Kasumi-1 (cell line): Measurements from ENCODE around the gene PRR15L.

Experiments used
- DNase-seq, 2 experiments: peaks; one replicate each; lab custom pipeline; 2025; lab: John Stamatoyannopoulos, UW

PRR15L gene

DNA sequence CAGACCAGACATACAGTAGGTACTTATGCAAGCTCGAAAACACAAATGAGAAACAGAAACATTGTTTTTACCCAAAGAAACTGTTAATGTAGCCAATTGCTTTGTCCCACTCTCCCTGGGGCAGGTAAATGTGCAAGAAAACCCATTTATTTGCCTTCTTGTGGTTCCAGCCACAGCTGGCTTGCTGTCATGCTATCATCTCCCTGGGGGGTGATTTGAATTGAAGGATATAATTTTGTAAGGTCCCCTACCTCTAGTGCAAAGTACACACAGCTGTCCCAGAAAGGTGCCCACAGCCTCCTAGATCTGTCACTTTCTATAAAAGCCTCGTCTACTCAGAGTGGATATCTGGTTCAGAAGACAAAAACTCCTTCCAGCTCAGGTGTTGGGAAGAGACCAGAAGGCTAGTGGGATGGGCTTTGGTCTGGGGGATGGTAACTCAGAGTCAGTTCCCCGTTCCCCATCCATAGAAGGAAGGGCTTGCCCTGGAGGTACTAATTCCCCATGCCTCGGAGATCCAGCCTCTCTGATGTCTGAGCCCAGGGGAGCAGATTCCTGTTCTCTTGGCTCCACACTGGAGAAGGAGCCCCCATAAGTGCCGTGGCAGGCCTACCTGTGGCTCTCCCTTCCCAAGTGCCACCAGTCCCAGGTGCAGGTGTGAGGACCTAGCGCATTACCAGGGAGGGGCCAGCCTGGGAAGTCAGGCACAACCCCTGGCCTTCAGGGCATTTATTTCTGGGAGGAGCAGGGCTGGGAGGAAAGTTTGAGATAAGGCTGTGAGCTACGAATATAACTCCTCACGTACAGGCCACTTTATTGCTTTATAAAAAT, 2.4 kb upstream of the PRR15L start:
- no peak for DNase-seq

DNA sequence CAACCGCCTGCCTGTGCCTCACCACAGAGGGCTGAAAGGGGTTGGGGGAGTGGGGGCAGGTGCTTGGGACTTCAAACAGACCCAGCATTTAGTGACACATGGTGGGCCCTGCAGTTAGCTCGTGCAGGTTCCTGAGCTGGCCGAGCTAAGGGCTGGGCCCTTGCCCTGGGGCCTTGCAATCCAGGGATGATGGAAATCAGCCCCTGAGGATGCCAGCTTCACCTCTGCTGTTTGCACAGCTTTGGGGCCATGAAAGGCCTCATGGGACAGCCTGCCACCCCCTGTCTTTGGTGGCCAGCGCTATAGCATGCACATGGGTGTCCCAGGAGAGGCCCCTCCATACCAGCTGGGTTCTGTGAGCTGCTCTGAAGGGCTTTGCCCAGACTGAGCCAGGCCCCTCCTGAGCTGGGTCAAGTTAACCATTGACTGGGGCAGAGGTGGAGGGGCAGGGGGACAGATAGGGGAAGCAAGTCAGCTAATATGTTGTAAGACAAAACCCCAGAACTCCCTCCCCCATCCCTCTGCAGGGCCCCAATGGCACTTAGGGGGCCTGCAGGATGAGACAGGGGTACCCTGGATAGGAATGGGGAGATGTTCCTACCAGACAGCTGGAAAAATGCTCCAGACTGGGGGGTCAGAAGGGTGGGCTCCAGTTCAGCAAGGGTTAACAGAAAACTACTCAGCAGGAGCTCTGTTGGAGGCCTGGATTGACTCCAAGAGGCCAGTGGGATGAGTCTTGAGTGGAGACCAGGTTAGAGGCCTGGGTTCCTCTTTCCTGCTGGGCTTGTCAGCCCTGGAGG, 692 bp downstream of the PRR15L start:
- no peak for DNase-seq

DNA sequence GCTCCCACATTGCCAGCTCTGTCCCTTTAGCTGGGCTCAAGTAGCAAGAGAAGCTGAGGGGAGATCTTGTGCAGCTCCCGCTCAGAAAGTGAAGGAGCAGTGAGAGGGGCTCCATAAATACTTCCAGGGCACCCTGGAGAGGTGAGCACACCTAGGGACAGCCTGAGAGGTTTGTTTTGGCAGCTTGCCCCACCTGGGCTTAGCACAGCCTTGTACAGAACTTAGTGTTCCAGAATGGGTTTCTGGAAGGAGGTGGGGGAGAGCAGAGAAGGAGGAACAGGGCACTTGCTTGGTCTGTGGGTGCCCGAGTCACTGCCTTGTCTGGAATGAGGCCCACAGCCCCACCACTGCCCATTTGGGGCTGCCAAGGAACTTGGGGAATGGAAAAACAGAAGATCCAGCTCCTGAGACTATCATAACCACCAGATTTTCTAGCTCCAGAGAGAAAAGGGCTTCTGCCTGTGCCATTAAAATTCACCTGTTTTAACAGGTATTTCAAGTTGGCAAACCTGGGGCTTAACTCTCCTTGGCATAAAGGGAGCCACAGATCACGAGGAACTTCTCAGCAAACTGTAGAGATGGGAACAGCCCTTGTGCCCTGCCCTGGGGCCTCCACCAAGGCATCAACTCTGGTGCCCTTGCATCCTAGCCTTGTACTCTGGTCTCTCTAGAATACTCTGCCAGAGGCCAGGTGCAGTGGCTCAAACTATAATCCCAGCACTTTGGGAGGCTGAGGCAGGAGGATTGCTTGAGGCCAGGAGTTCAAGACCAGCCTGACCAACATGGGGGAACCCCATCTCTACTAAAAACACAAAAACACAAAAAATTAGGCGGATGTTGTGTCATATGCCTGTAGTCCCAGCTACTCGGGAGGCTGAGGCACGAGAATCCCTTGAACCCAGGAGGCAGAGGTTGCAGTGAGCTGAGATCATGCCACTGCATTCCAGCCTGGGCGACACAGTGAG, 1.9 kb downstream of the PRR15L start:
- no peak for DNase-seq

DNA sequence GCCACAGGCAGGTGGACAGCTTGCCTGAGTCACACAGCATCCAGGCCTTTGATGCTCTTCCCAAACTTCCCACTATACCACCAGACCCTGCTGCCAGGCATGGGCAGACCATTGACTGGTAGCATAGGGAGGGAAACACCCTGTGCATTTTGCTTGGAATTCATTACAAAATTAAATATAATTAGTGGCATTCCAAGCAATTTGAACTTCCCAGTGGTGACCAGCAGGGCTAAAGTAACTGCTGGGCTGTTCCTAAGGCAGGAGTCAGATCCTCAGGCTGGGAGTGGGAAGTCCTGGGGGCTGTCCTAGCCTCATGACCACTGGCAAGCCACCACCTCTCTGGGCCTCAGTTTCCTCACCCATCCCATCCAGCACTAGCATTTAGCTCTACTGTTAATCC, 3.8 kb downstream of the PRR15L start:
- DNase-seq = no peak

DNA sequence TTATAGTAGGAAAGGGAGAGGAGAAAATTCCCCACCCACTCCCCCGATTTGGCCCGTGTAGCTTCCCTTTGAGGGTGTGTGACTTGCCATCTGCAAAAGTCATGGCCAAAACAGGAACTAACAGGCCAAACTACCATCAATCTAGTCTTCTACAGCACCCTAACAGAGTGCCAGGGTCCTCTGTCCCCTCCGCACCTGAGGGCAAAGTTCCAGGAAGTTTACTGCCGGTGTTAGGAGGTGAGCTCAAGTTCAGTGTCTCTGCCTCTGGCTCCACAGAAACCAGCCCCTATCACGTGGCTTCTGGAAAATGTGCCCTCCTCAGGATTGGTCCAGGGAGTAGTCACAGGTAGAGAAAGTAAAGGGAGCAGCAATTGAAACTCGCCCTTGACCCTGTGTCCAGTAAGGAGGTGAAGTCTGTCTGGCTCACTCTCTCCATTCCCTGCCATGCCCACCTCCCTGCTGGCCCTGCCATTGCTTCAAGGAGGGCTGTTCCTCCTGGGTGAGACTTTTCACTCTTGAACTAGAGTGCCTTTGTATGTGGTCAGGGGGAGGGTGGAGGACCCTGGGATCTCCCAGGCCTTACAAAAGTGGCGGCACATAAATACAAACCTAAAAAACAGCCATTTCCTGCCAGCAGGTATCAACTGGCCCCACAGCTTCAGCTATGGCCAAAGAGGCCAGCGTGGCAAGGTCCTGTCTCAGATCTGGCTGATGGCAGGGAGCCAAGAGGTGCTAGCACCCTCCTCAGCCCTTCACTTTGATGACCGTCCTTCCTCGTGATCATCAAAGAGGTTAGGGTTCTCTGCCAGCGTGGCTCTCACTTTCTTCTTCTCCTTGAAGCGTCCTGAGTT, 5.3 kb downstream of the PRR15L start:
- DNase-seq = no peak

DNA sequence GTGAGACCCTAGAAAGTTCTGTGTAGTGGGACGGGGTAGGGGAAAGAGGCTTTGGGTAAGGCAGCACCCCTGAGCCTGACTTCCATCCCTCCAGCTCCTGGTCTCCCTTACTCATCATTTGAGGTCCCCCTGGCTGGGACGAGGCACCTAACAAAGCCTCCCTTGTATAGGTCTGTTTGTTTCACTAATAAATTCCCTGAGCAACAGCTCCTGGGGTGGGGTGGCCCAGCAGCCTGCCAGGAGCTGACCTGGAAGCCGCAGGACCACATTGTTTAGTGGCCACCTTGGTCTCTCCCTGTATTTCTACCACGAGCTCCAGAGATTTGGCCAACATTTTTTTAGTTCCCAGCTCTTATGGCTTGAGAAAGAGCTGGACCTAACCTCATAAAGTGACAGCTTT, 7.2 kb downstream of the PRR15L start:
- DNase-seq = no peak

DNA sequence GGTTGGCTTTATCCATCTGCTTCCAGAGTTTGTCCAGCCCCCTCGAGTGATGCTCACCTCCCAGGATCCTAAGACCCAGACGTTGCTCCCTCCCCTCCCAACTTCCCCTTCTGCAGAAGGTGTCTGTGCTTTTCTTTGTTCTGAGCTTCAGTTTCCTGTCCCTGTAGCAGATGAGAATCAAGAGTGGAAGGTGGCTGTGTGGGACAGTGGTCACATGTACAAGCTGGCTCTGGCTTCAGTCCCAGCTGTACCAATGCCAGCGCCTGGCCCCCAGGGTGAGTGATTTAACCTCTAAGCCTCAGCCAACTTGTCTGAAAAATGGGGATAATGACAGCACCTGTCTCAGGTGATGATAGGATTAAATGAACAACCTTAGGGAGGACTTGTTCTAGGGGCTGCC, 7.7 kb downstream of the PRR15L start:
- DNase-seq = peak; percentile 66 to 67

DNA sequence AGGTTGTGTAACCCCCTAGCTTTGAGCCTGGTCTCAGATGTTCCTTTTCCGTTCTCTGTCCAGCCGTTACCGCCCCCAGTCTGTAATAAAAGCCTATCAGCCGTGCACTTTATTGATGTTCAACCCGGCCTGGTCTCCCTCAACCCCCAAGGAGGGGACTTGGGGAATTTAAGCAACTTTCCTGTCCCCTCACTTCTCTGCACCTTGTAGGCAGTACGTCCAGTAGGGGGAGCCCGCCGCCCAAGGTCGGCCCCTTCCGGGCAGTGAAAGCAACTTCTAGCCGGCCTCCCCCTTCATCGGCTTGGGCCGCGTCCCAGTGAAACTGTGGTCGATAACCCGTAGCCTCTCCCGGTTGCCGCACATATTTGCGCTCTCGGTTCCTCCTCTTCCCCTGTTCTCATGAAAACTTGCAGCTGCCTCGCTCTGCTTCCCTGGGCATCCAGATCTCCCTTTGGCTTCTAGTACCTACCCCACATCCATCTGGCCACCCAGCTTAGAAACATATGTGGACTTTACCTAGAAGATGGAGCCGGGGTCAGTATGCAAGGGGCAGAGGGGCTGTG, 8.4 kb downstream of the PRR15L start:
- DNase-seq = peak; percentile 73 to 84

DNA sequence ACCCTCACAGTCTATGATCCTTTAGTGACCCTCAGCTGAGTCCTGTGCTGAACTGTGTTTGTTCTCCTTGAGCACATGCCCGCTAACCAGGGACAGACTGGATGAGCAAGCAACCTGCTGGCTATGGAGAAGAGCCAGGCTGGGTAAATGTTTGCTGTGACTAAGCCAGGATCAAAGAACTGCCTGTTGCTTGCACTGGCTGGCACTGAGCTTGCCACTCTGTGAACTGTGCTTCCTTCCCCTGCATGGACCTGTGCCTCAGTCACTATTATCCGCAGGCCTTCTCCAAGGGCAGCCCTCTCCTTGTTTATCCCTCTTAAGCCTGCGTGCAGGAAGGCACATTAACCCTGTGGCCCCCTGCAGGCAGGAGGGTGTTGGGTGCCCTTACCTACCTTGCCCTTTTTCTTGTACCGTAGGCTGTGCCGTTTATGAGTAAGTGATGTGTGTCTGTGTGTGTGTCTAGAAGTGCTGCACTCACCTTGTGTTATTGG, 8.9 kb downstream of the PRR15L start:
- DNase-seq = peak; percentile 38 to 40

DNA sequence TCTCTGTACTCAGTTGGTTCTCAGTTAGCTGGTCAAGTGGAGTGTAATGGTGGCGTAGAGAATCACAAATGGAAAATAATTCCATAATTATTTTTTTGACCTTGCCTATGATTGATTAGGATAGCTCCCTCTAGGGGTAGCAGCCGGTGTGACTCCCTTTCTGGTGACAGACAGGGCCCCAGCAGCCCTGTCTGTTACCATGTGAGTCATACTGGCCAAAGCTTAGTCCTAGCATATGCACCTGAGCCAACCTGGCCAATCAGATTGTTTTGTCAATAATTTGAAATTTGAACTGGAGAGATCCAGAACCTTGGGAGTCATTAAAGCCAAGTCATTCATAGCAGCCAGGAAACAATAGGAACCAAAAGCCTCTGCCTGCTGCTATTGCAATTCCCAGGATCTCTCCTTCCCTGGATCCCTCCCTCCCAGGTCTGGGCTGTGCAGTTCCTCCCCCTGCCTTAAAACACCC, 10.7 kb downstream of the PRR15L start:
- DNase-seq = peak; percentile 79 to 90

DNA sequence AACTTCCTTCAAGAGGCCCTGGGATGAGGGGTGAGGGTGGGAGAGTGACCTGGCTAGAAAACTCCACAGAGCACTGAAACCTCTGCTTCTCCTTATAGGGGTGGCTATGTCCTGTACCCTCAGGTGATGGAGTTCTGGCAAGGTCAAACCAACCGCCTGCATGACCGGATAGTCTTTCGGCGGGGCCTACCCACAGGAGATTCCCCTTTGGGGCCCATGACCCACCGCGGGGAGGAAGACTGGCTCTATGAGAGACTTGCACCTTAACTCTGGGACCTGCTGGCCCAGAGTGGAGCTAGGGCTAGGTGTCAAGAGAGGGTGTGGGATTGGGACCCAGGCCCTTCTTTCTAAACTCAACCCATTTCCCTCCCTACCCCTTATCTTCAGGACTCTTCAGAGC, 11.2 kb downstream of the PRR15L start:
- DNase-seq = no peak

DNA sequence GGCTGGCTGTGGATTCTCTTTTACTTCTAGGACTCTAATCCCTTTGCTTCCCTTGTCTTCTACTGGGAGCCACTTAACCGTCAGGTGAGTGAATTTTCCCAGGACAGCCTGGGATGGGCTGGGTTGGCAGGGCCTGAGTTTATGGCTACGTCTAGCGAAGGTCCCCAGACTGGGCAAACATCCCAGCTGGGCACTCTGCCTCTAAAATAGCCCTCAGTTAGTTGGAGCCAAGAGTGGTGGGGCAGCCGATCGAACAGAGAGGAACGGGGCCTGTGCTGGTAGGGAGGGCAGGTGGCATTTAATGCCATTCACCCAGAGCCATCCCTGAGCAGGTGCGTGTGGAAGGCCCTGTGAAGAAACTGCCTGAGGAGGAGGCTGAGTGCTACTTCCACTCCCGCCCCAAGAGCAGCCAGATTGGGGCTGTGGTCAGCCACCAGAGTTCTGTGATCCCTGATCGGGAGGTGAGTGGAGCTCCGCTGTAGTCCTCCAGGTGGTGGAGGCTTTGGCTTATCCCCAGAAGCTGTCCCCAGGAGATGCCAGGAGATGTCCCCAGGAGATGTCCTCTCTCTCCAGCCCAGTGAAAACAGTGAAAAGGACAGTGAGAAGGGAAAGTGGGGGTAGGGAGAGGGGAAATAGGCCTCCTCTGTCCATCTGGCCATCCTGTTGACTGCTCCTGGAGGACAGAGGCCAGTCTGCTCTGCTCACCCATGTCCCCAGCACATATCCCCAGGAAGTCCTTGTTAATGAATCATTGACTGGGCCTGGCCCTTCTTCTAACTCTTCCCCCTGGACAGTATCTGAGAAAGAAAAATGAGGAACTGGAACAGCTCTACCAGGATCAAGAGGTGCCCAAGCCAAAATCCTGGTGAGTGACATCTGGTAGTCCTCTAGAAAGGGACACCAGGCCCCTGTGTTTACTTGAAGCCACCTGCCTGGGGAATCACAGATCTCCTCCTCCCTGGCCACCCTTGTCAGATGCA, 11.9 kb downstream of the PRR15L start:
- peak; percentile 17 to 38 for DNase-seq

DNA sequence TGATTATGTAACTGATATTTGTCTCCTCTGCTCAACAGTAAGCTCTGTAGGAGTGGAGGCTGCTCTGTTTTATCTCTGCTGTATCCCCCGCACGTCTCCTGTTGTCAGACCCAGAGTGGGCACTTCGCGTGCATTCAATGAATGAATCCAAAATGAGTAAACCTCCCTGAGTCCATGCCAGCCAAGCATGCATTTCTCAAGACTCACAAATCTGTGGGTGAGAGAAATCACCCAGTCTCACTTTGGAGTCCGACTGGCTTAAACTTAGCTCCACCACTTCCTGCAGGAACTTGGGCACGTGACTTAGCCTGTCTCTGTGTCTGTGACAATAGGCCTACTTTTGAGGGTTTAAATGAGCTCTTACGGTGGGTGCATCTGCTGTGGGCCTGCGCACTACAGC, 12.6 kb downstream of the PRR15L start:
- peak; percentile 27 to 49 for DNase-seq

DNA sequence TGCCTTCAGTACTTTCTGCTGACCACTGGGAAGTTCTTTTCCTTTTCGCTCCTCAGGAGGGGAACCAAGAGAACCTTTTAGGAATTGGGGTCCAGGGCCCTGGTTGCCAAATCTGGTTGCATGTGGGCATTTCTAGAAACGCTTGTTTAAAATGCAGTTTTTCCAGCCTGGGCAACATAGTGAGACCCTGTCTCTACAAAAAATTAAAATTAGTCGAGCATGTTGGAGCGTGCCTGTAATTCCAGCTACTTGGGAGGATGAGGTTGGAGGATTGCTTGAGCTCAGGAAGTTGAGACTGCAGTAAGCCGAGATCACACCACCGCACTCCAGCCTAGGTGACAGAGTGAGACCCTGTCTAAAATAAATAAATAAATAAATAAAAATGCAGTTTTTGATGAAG, 15.1 kb downstream of the PRR15L start:
- DNase-seq = no peak

DNA sequence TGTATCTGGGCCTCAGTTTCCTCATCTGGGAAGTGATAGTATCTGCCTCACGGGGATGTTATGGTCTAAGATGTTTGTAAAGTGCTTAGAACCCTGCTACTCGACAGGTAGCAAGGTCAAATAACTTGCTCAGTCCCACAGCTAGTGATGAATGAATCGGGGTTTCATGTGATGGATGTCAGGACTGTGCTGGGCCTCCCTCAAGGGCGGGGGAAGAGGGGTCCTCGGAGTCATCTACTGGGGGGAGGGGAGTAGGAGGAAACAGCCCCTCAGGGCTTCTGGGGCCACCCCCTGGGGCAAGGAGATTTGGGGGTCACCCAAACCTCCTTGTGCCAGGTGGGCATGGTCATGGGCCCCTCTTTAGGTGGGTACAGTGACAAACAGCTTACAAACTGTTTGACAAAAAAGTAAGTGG, 15.6 kb downstream of the PRR15L start:
- no peak for DNase-seq

DNA sequence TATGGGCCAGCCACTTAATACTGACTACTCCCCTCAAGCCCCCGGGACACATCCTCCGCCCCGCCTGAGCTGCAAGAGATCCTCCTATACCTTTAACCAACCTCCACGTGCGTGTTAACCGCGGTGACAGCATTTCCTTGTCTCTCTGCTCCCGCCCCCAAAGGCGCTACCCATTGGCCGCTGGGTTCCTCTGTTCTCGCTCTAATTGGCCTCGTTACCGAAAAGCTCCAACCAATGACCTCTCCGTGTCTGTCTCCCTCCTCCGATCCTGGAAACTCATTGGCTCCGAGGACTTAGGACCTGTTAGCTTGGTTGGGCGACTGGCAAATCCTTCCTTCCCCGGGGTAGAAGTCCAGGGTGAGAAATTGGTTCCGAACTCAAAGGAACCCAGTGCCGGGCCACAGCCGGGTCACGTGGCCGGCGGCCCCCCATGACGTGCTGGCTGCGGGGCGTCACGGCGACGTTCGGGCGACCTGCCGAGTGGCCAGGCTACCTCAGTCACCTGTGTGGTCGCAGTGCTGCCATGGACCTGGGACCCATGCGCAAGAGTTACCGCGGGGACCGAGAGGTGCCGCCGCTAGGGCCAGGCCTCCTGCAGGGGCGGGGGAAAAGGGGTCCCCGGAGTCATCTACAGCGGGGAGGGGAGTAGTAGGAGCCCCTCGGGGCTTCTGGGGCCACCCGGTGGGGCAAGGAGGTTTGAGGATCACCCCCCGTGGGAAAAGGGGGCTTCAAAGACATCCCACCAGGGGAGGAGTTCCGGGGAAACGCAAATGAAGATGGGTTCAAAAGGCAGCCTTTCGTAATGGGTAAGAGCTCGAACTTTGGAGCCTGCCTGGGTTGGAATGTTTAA, 16.2 kb downstream of the PRR15L start, which contains the start of gene PNPO:
TSS of gene PNPO (plus strand) at position 326 of the 850 bp plus-strand sequence. CDS start at position 431, 105 bp downstream.
- DNase-seq = peak; percentile 100

DNA sequence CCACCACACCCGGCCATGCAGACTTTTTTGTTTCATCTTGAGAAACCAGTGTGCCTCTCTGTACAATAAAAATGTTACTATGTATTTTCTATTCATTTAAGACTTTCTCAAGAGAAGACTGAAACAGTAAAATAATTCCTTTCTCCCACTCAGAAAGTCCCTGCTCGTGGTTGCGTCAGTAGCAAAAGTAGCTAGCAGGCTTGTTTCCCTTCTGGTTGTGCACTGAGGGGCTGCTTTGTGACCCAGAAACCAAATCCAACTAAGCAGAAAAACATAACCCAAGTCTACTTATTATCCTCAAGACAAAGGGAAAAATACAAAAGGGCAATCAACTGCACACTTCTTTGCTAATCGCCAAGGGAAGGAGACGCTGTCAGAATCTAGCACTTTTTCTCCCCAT, 19.7 kb downstream of the PRR15L start:
- no peak for DNase-seq

DNA sequence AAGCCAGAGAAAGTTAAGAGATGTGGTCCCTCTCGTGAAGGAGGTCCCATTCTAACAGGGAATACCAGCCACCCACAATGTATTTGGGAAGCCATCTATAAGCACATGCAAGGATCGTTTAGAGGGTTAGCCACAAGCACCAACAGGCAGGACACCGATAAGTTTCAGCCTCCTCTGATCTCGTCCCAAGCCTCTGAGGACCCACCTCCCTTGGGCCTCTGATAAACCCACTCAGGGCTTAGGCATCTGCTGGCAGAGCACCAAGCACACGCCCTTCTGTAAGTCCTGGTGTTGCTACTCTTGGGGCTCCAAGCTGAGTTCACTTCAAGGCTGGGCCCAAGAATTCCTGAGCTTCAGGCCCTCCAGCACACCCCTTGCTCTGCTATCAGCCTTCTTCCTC, 21.7 kb downstream of the PRR15L start:
- DNase-seq = no peak
